Mesenchymal stem cell (in vitro differentiated cells and primary cell): ENCODE results near the gene TTC27.

ENCODE experiments used
- DNase-seq: peaks from one replicate; pipeline ENCODE4 v3.0.0-alpha.2; 2013
- H2AFZ ChIP-seq: one replicate; pipeline ENCODE4 v1.6.1; 2013; ENCODE audit warnings: low read depth, mild to moderate bottlenecking, control low read depth, inconsistent platforms, low read length, moderate library complexity
- H2AK5ac ChIP-seq: 2 replicates; pipeline ENCODE4 v1.6.1; 2013; ENCODE audit warnings: low read length, moderate library complexity, mild to moderate bottlenecking, inconsistent platforms; ENCODE audit not compliant: severe bottlenecking
- H2BK120ac ChIP-seq: one replicate; pipeline ENCODE4 v1.6.1; 2013; ENCODE audit warnings: low read depth, mild to moderate bottlenecking, inconsistent platforms, low read length, moderate library complexity
- H2BK12ac ChIP-seq, 2 experiments: one replicate each; pipeline ENCODE4 v1.6.1; 2013; ENCODE audit warnings: inconsistent platforms in 2 of 2, low read length in 2 of 2, mild to moderate bottlenecking in 2 of 2, moderate library complexity in 2 of 2, control low read depth in 1 of 2
- H2BK15ac ChIP-seq: one replicate; pipeline ENCODE4 v1.6.1; 2013; ENCODE audit warnings: mild to moderate bottlenecking, low read depth, inconsistent platforms; ENCODE audit not compliant: poor library complexity, severe bottlenecking
- H2BK5ac ChIP-seq: 2 replicates; pipeline ENCODE4 v1.6.1; 2013; ENCODE audit warnings: low read depth, mild to moderate bottlenecking, low read length, control low read depth, inconsistent platforms; ENCODE audit not compliant: poor library complexity, severe bottlenecking
- H3K14ac ChIP-seq, 2 experiments: one replicate each; pipeline ENCODE4 v1.6.1; 2013; ENCODE audit warnings: inconsistent platforms in 2 of 2, low read length in 2 of 2, control low read depth in 1 of 2, mild to moderate bottlenecking in 1 of 2, moderate library complexity in 1 of 2
- H3K18ac ChIP-seq, 2 experiments: one replicate each; pipeline ENCODE4 v1.6.1; 2013; ENCODE audit warnings: inconsistent platforms in 2 of 2, low read length in 2 of 2, control low read depth in 1 of 2, low read depth in 1 of 2, mild to moderate bottlenecking in 1 of 2
- H3K23ac ChIP-seq, 2 experiments: one replicate each; pipeline ENCODE4 v1.6.1; 2013; ENCODE audit warnings: inconsistent platforms in 2 of 2, low read length in 2 of 2, mild to moderate bottlenecking in 2 of 2, moderate library complexity in 2 of 2, control low read depth in 1 of 2
- H3K27ac ChIP-seq: 2 replicates; pipeline ENCODE4 v1.5.1; 2013; ENCODE audit warnings: mild to moderate bottlenecking, moderate library complexity, low read length, control low read depth, inconsistent platforms; ENCODE audit not compliant: poor library complexity, severe bottlenecking
- H3K27me3 ChIP-seq, 2 experiments: 2 replicates each; pipeline versions ENCODE4 v1.6.1 to v1.7.0; 2013; ENCODE audit warnings: low read length in 2 of 2, mild to moderate bottlenecking in 2 of 2, moderate library complexity in 2 of 2, control low read depth in 1 of 2, inconsistent platforms in 1 of 2; ENCODE audit not compliant: control insufficient read depth in 1 of 2, insufficient read depth in 1 of 2
- H3K36me3 ChIP-seq, 2 experiments: 2 replicates each; pipeline versions ENCODE4 v1.6.1 to v1.7.0; 2013; ENCODE audit warnings: low read length in 2 of 2, control low read depth in 1 of 2, inconsistent platforms in 1 of 2, low read depth in 1 of 2, mild to moderate bottlenecking in 1 of 2; ENCODE audit not compliant: insufficient read depth in 2 of 2, control insufficient read depth in 1 of 2
- H3K4ac ChIP-seq, 2 experiments: one replicate each; pipeline ENCODE4 v1.6.1; 2013; ENCODE audit warnings: inconsistent platforms in 2 of 2, low read length in 2 of 2, mild to moderate bottlenecking in 2 of 2, moderate library complexity in 2 of 2, control low read depth in 1 of 2, low read depth in 1 of 2
- H3K4me1 ChIP-seq: 2 replicates; pipeline ENCODE4 v1.6.1; 2013; ENCODE audit warnings: low read depth, low read length, control low read depth; ENCODE audit not compliant: control insufficient read depth, insufficient read depth
- H3K4me2 ChIP-seq: 2 replicates; pipeline ENCODE4 v1.6.1; 2013; ENCODE audit warnings: low read length, mild to moderate bottlenecking, inconsistent platforms; ENCODE audit not compliant: poor library complexity, severe bottlenecking
- H3K4me3 ChIP-seq, 2 experiments: 2 replicates each; pipeline versions ENCODE4 v1.5.1 to v1.7.0; 2013; ENCODE audit warnings: low read length in 2 of 2, mild to moderate bottlenecking in 2 of 2, control low read depth in 1 of 2, low read depth in 1 of 2; ENCODE audit not compliant: insufficient read depth in 1 of 2
- H3K79me1 ChIP-seq: replicated peaks from 2 replicates; pipeline ENCODE4 v1.6.1; 2013; ENCODE audit warnings: mild to moderate bottlenecking, control low read depth, low read length, inconsistent platforms; ENCODE audit not compliant: poor library complexity, severe bottlenecking
- H3K9ac ChIP-seq: 2 replicates; pipeline ENCODE4 v1.7.0; 2013; ENCODE audit warnings: mild to moderate bottlenecking, low read length, moderate library complexity
- H3K9me3 ChIP-seq: 2 replicates; pipeline ENCODE4 v1.7.0; 2013; ENCODE audit warnings: mild to moderate bottlenecking, low read length; ENCODE audit not compliant: control insufficient read depth
- H4K8ac ChIP-seq: one replicate; pipeline ENCODE4 v1.6.1; 2013; ENCODE audit warnings: inconsistent platforms, mild to moderate bottlenecking, low read length, moderate library complexity
- H4K91ac ChIP-seq: one replicate; pipeline ENCODE4 v1.6.1; 2013; ENCODE audit warnings: mild to moderate bottlenecking, low read length, inconsistent platforms
- WGBS: methylation state at CpG from one replicate; pipeline ENCODE4 v1.1.7; 2013; ENCODE audit warnings: mixed read lengths; 5-methylcytosine and 5-hydroxymethylcytosine counted together

TTC27 gene

DNA sequence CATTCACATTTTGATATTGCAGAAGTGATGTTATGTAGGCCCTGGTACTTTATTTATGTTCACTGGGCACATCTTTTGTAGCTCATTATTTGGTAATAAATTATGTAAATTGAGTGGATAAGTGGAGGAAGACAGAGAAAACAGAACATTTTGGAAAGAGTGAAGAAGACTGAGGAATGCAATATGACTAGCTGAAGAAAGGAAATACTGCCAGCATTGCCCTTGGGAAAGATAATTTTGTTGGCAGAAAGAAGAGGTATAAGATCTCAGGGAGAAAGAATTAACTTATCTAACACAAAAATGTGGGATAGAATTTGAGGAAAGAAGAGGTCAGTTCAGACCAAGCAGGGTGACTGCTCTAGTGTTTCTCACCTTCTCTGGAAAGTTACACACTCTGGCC, 118.8 kb downstream of the TTC27 start:
- Histone ChIP-seq H4K8ac (no peak overlapping the region), H2BK120ac (no peak overlapping the region), H3K36me3 (peaks cover 5 to 11% of the 10 kb centered on the region in 2 experiments), H3K4me2 (no peak overlapping the region), H3K4me1 (peaks cover 1% of the 10 kb centered on the region), H3K27me3 (no peaks in the 10 kb centered on the region), H2BK15ac (no peak overlapping the region), H3K18ac (no peak overlapping the region), H3K27ac (no peak overlapping the region), H3K14ac (no peak overlapping the region), H2AK5ac (no peak overlapping the region), H3K9ac (no peak overlapping the region), H3K9me3 (no peaks in the 10 kb centered on the region), H2AFZ (no peak overlapping the region), H3K79me1 (no peaks in the 10 kb centered on the region), H3K4ac (no peak overlapping the region), H2BK5ac (no peak overlapping the region), H2BK12ac (no peak overlapping the region), H4K91ac (no peak overlapping the region), H3K23ac (no peak overlapping the region), H3K4me3 (no peak overlapping the region)
- no peak for DNase-seq

DNA sequence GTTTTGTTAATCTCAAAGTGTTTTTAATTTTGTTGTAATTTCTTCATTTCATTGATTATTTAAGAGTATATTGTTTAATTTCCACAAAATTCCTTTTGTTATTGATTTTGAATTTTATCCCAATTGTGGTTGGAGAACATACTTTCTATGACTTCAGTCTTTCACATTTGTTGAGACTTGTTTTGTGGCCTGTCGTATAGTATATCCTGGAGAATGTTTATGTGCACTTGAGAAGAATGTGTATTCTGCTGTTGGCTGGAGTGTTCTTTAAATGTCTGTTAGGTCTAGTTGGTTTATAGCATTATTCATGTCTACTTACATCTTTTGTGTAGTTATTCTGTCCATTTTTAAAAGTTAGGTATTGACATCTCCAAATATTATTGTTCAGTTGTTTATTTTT, 120.3 kb downstream of the TTC27 start:
- 60% methylated on average over 1 of the region's 1 CpG for WGBS
- Histone ChIP-seq H2AFZ (no peak overlapping the region), H3K27ac (no peak overlapping the region), H3K18ac (no peak overlapping the region), H3K4me1 (peaks cover 3% of the 10 kb centered on the region), H2BK120ac (no peak overlapping the region), H3K36me3 (peaks cover 5 to 11% of the 10 kb centered on the region in 2 experiments), H2BK5ac (no peak overlapping the region), H2AK5ac (no peak overlapping the region), H3K14ac (no peak overlapping the region), H2BK12ac (no peak overlapping the region), H3K79me1 (no peaks in the 10 kb centered on the region), H3K27me3 (no peaks in the 10 kb centered on the region), H3K4me2 (no peak overlapping the region), H3K9me3 (no peaks in the 10 kb centered on the region), H4K8ac (no peak overlapping the region), H4K91ac (no peak overlapping the region), H3K4me3 (no peak overlapping the region), H2BK15ac (no peak overlapping the region), H3K23ac (no peak overlapping the region), H3K4ac (no peak overlapping the region), H3K9ac (no peak overlapping the region)
- DNase-seq = no peak

DNA sequence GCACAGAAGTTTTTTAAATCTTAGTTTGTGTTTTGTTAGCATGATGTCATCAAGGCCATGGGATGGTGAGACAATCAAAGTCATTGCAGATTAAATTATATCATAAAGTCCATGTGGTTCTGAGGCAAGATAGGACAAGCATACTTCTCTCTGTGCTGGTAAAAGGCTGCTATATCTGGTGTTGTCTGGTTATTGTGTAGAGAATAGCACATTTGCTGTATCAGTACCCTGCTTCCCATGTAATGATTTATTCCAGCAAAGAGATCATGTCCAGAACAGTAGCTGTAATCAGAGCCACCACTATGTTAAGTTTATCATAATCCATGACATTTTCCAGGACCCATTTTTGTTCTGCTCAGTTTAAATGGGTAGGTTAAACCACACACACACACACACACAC, 123.0 kb downstream of the TTC27 start:
- Histone ChIP-seq H2AK5ac (no peak overlapping the region), H3K4me2 (no peak overlapping the region), H3K18ac (no peak overlapping the region), H3K4me3 (no peak overlapping the region), H4K91ac (no peak overlapping the region), H3K14ac (no peak overlapping the region), H3K9me3 (no peaks in the 10 kb centered on the region), H2BK15ac (no peak overlapping the region), H3K4me1 (peaks cover 1% of the 10 kb centered on the region), H2BK5ac (no peak overlapping the region), H3K9ac (no peak overlapping the region), H3K79me1 (peaks cover 2% of the 10 kb centered on the region), H2AFZ (no peak overlapping the region), H2BK120ac (no peak overlapping the region), H3K4ac (no peak overlapping the region), H3K36me3 (peaks cover 2 to 11% of the 10 kb centered on the region in 2 experiments), H3K27ac (no peak overlapping the region), H3K23ac (no peak overlapping the region), H3K27me3 (no peaks in the 10 kb centered on the region), H4K8ac (no peak overlapping the region), H2BK12ac (no peak overlapping the region)
- DNase-seq = no peak

DNA sequence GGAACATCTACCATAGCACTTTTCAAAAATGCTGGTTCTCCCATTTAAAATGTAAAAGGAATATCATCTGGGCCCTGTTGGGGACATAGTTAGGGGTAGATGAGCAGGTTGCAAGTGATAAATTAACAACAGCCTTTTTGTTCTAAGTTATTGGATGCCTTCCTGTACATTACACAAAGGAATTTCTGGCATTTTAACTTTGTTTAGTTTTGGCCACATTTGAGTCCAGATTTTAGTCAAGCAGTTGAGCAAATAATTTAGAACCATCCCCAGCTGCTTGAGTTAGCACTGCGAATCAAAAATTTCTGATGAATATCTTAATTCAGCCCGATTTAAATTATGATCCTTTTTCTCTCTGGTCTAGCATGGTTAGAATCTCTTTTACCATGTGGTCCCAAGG, 124.4 kb downstream of the TTC27 start:
- H2AK5ac ChIP-seq = peak overlapping the region; percentile 53
- no peaks in the 10 kb centered on the region for H3K27me3 ChIP-seq
- H3K4me1 ChIP-seq = peaks cover 3% of the 10 kb centered on the region
- H2BK120ac ChIP-seq = no peak overlapping the region
- H2AFZ ChIP-seq = no peak overlapping the region
- H3K4ac ChIP-seq = no peak overlapping the region
- H3K79me1 ChIP-seq = peaks cover 2% of the 10 kb centered on the region
- H3K4me2 ChIP-seq = no peak overlapping the region
- peaks cover 2 to 11% of the 10 kb centered on the region in 2 experiments for H3K36me3 ChIP-seq
- peak overlapping the region; percentile 54 for H3K27ac ChIP-seq
- no peak overlapping the region for H3K23ac ChIP-seq
- H3K14ac ChIP-seq = no peak overlapping the region
- no peak overlapping the region for H2BK15ac ChIP-seq
- H3K9me3 ChIP-seq = no peaks in the 10 kb centered on the region
- H3K4me3 ChIP-seq = no peak overlapping the region
- H4K91ac ChIP-seq = no peak overlapping the region
- 95% methylated on average over 2 of the region's 2 CpGs for WGBS
- no peak for DNase-seq
- peak overlapping the region in 1 of 2 experiments; percentile 57 for H3K18ac ChIP-seq
- H2BK12ac ChIP-seq = no peak overlapping the region
- H3K9ac ChIP-seq = no peak overlapping the region
- H2BK5ac ChIP-seq = no peak overlapping the region
- no peak overlapping the region for H4K8ac ChIP-seq
